CD4-positive, CD25-positive, alpha-beta regulatory T cell (primary cell): ENCODE measurements around the gene ZFHX3. TPM values are rescaled to one million over a fixed set of nuclear protein-coding genes. Genes with fewer than 3 reads are reported as not detected.

Experiments used
- ATAC-seq, 2 donors: fragments of 150-1000 bp; cut with Tn5 transposase; one replicate each; pipeline ENCODE4 v1.10.0; 2021; ENCODE audit warnings: low read depth in 2 of 2, moderate number of reproducible peaks in 2 of 2, moderate library complexity in 1 of 2
- DNase-seq, 3 donors: peaks; one replicate each; pipeline versions ENCODE4 v3.0.0 to v3.0.0-alpha.2; 2012 to 2022; ENCODE audit warnings: mixed read lengths in 1 of 3
- H3K27ac ChIP-seq: one replicate; pipeline ENCODE4 v1.7.0; 2013; ENCODE audit warnings: mild to moderate bottlenecking, low read length; ENCODE audit not compliant: insufficient read depth, poor library complexity, severe bottlenecking
- H3K27me3 ChIP-seq: one replicate; pipeline ENCODE4 v1.7.0; 2013; ENCODE audit warnings: low read length; ENCODE audit not compliant: control insufficient read depth, insufficient read depth
- H3K36me3 ChIP-seq: one replicate; pipeline ENCODE4 v1.7.0; 2013; ENCODE audit warnings: mild to moderate bottlenecking, low read length, moderate library complexity; ENCODE audit not compliant: control insufficient read depth, insufficient read depth
- H3K4me1 ChIP-seq: 2 replicates; pipeline ENCODE4 v1.7.0; 2013; ENCODE audit warnings: mild to moderate bottlenecking, low read length; ENCODE audit not compliant: insufficient read depth, control insufficient read depth, poor library complexity, severe bottlenecking
- H3K4me3 ChIP-seq: one replicate; pipeline ENCODE4 v1.7.0; 2013; ENCODE audit warnings: low read depth, mild to moderate bottlenecking, low read length, moderate library complexity
- H3K9me3 ChIP-seq, 2 experiments: 1 replicate in 1 of 2; 2 replicates in 1 of 2; pipeline ENCODE4 v1.7.0; 2013; ENCODE audit warnings: low read length in 2 of 2, mild to moderate bottlenecking in 1 of 2, moderate library complexity in 1 of 2; ENCODE audit not compliant: control insufficient read depth in 2 of 2
- H3K27ac Mint-ChIP-seq, 3 donors: one replicate each; pipeline ENCODE4 v1.8.0; 2020 to 2022; ENCODE audit warnings: mild to moderate bottlenecking in 3 of 3, mixed read lengths in 3 of 3, moderate library complexity in 2 of 3
- H3K27me3 Mint-ChIP-seq: one replicate; pipeline ENCODE4 v1.8.0; 2022; ENCODE audit warnings: mild to moderate bottlenecking, mixed read lengths
- H3K36me3 Mint-ChIP-seq: one replicate; pipeline ENCODE4 v1.8.0; 2020; ENCODE audit warnings: mixed read lengths
- H3K4me1 Mint-ChIP-seq, 4 donors: one replicate each; pipeline ENCODE4 v1.8.0; 2020 to 2022; ENCODE audit warnings: mixed read lengths in 4 of 4, mild to moderate bottlenecking in 1 of 4
- H3K4me3 Mint-ChIP-seq, 4 donors: one replicate each; pipeline ENCODE4 v1.8.0; 2020 to 2022; ENCODE audit warnings: mild to moderate bottlenecking in 4 of 4, mixed read lengths in 4 of 4, moderate library complexity in 3 of 4
- H3K9me3 Mint-ChIP-seq, 7 donors: one replicate each; pipeline ENCODE4 v1.8.0; 2020 to 2022; ENCODE audit warnings: mixed read lengths in 7 of 7, mild to moderate bottlenecking in 3 of 7, moderate library complexity in 2 of 7
- polyA plus RNA-seq, 4 donors: library from polyadenylated mRNA; unstranded; fragments of 300-500 nt; fragmentation: Illumina TruSeq; gene quantifications; one replicate each; pipeline ENCODE4 v1.2.3, GENCODE V29; 2021
- total RNA-seq: library from RNA; stranded (reverse); gene quantifications from one replicate; pipeline ENCODE4 v1.2.3, GENCODE V29; 2022

The ZFHX3 gene
- total and polyA plus RNA-seq, 5 donors from 2014 or later = 0.01 to 0.94 (median 0.03) TPM; not detected in 1

GRCh38 chr16:73062001-73062616 is 14.2 kb upstream of the ZFHX3 start:
- Histone ChIP-seq H3K9me3 (no peaks in the 10 kb centered on the region), H3K4me3 (no peak overlapping the region), H3K27ac (no peak overlapping the region), H3K27me3 (peaks cover 28% of the 10 kb centered on the region), H3K36me3 (no peaks in the 10 kb centered on the region), H3K4me1 (peaks cover 11% of the 10 kb centered on the region)
- ATAC-seq (no peak), DNase-seq (no peak)
- Mint-ChIP-seq H3K27me3 (peaks cover 60% of the 10 kb centered on the region), H3K27ac (no peak overlapping the region), H3K36me3 (no peaks in the 10 kb centered on the region), H3K9me3 (peaks cover 0 to 1% (median 0%) of the 10 kb centered on the region in 7 donors), H3K4me1 (peaks cover 3 to 14% (median 10%) of the 10 kb centered on the region in 4 donors), H3K4me3 (no peak overlapping the region)

GRCh38 chr16:73060892-73061490 is 13.1 kb upstream of the ZFHX3 start:
- Mint-ChIP-seq H3K27me3 (peaks cover 60% of the 10 kb centered on the region), H3K4me3 (peak overlapping the region in 1 of 4 donors; percentile 4), H3K27ac (no peak overlapping the region), H3K36me3 (no peaks in the 10 kb centered on the region), H3K9me3 (peaks cover 0 to 3% (median 0%) of the 10 kb centered on the region in 7 donors), H3K4me1 (peaks cover 5 to 19% (median 11%) of the 10 kb centered on the region in 4 donors)
- H3K27me3 ChIP-seq = peaks cover 39% of the 10 kb centered on the region
- peaks cover 11% of the 10 kb centered on the region for H3K4me1 ChIP-seq
- DNase-seq = no peak
- no peak for ATAC-seq
- H3K27ac ChIP-seq = no peak overlapping the region
- no peak overlapping the region for H3K4me3 ChIP-seq
- no peaks in the 10 kb centered on the region for H3K9me3 ChIP-seq
- no peaks in the 10 kb centered on the region for H3K36me3 ChIP-seq

- H3K4me1 Mint-ChIP-seq = peaks cover 5 to 19% (median 11%) of the 10 kb centered on the region in 4 donors
- H3K9me3 Mint-ChIP-seq = peaks cover 0 to 3% (median 0%) of the 10 kb centered on the region in 7 donors
- Histone ChIP-seq H3K4me1 (peaks cover 11% of the 10 kb centered on the region), H3K4me3 (no peak overlapping the region), H3K36me3 (no peaks in the 10 kb centered on the region), H3K27ac (no peak overlapping the region), H3K9me3 (no peaks in the 10 kb centered on the region), H3K27me3 (peaks cover 40% of the 10 kb centered on the region)
- H3K27me3 Mint-ChIP-seq = peaks cover 56% of the 10 kb centered on the region
- H3K4me3 Mint-ChIP-seq = peak overlapping the region in 2 of 4 donors; percentile 69 to 83
- DNase-seq (no peak), ATAC-seq (no peak)
- no peaks in the 10 kb centered on the region for H3K36me3 Mint-ChIP-seq
- H3K27ac Mint-ChIP-seq = no peak overlapping the region
Observed at GRCh38 chr16:73059779-73060615, 12.1 kb upstream of the ZFHX3 start.

GRCh38 chr16:73058616-73059409 is 10.9 kb upstream of the ZFHX3 start:
- Histone ChIP-seq H3K27me3 (peaks cover 42% of the 10 kb centered on the region), H3K4me3 (peak overlapping the region; percentile 41), H3K36me3 (no peaks in the 10 kb centered on the region), H3K9me3 (no peaks in the 10 kb centered on the region), H3K27ac (no peak overlapping the region), H3K4me1 (peaks cover 11% of the 10 kb centered on the region)
- DNase-seq (no peak), ATAC-seq (no peak)
- peak overlapping the region; percentile 69 to 86 (median 81) for H3K4me3 Mint-ChIP-seq
- peaks cover 44% of the 10 kb centered on the region for H3K27me3 Mint-ChIP-seq
- H3K27ac Mint-ChIP-seq = peak overlapping the region in 1 of 3 donors; percentile 57
- H3K9me3 Mint-ChIP-seq = peaks cover 0 to 3% (median 0%) of the 10 kb centered on the region in 7 donors
- H3K36me3 Mint-ChIP-seq = no peaks in the 10 kb centered on the region
- H3K4me1 Mint-ChIP-seq = peaks cover 5 to 19% (median 11%) of the 10 kb centered on the region in 4 donors

GRCh38 chr16:73058221-73058615 is 10.3 kb upstream of the ZFHX3 start:
- H3K27ac Mint-ChIP-seq = no peak overlapping the region
- no peaks in the 10 kb centered on the region for H3K36me3 Mint-ChIP-seq
- H3K4me1 Mint-ChIP-seq = peaks cover 5 to 19% (median 11%) of the 10 kb centered on the region in 4 donors
- peaks cover 0 to 3% (median 0%) of the 10 kb centered on the region in 7 donors for H3K9me3 Mint-ChIP-seq
- no peak for DNase-seq
- no peak overlapping the region for H3K4me3 ChIP-seq
- H3K27ac ChIP-seq = no peak overlapping the region
- H3K27me3 ChIP-seq = peaks cover 39% of the 10 kb centered on the region
- no peaks in the 10 kb centered on the region for H3K9me3 ChIP-seq
- peaks cover 40% of the 10 kb centered on the region for H3K27me3 Mint-ChIP-seq
- no peaks in the 10 kb centered on the region for H3K36me3 ChIP-seq
- H3K4me1 ChIP-seq = peaks cover 11% of the 10 kb centered on the region
- ATAC-seq = peak in 1 of 2 donors; percentile 31
- peak overlapping the region in 1 of 4 donors; percentile 41 for H3K4me3 Mint-ChIP-seq

DNA sequence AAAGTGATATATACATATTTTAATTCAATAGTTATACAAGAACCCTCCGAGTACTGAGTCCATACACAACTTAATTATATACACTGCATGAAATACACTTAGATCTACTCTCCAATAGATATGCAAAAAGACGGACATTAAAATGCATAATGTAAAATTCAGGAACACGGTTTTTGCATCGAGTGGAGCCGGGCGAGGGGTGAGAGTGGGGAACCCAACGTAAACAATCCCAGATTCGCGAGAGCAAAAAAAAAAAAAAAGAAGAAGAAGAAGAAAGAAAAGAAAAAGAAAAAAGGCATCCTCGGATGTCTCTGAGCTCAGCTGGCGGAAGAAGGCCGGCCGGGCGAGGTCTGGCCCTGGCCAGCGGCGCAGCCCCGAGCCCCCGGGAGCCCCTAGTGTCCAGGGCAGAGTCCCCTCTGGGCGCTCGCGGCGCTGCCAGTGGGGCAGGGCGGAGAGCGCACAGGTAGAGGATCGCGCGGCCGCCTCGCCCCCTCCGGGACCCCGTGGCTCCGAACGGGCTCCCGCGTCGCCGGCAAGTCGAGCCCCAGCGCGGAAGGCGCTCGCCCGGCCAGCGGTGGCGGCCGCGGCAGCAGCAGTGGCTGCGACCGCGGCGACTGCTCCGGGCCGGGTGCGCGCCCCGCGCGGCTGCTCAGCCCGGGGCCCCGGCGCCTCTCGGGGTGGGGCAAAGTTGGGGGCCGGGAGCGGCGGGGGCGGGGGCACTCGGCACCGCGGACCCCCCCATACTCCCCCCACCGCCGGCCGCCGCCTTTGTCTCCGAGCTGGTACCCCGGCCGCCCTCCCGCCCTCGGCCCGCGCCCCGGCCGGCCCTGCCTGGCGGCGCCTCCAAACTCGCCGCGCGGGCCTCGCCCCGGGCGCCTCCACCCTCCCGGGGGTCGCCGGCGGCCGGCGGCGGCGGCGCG is 9.6 kb upstream of the ZFHX3 start:
- Histone ChIP-seq H3K9me3 (no peaks in the 10 kb centered on the region), H3K27ac (no peak overlapping the region), H3K4me1 (peaks cover 11% of the 10 kb centered on the region), H3K4me3 (peak overlapping the region; percentile 7), H3K36me3 (no peaks in the 10 kb centered on the region), H3K27me3 (peaks cover 37% of the 10 kb centered on the region)
- H3K4me3 Mint-ChIP-seq = peak overlapping the region; percentile 71 to 92 (median 91)
- DNase-seq (no peak), ATAC-seq (peak; percentile 20 to 28)
- peaks cover 0 to 3% (median 0%) of the 10 kb centered on the region in 7 donors for H3K9me3 Mint-ChIP-seq
- H3K4me1 Mint-ChIP-seq = peaks cover 5 to 19% (median 11%) of the 10 kb centered on the region in 4 donors
- H3K27me3 Mint-ChIP-seq = peaks cover 35% of the 10 kb centered on the region
- H3K36me3 Mint-ChIP-seq = no peaks in the 10 kb centered on the region
- H3K27ac Mint-ChIP-seq = peak overlapping the region in 1 of 3 donors; percentile 66
